Neural cell (in vitro differentiated cells): Measurements from ENCODE around the gene SELENON. TPM values are rescaled to one million over a fixed set of nuclear protein-coding genes. Genes with fewer than 3 reads are reported as not detected.

ENCODE experiments used
- H2AFZ ChIP-seq: fragments of 200-600, 300-800 bp; sonication (generic), shearing (Covaris generic); 2 replicates; pipeline ENCODE4 v1.6.0; 2014; ENCODE audit warnings: low read depth, mild to moderate bottlenecking, antibody characterized with exemption, low read length, moderate library complexity
- H3F3A ChIP-seq: fragments of 200-600 bp; shearing (Covaris generic); 2 replicates; pipeline ENCODE4 v1.6.1; 2016; ENCODE audit warnings: mild to moderate bottlenecking, moderate library complexity, mixed read lengths, antibody characterized with exemption, low read length; ENCODE audit not compliant: insufficient read depth, poor library complexity, severe bottlenecking
- H3K27ac ChIP-seq: fragments of 200-600, 300-800 bp; sonication (generic), shearing (Covaris generic); 2 replicates; pipeline ENCODE4 v1.5.1; 2014; ENCODE audit warnings: mild to moderate bottlenecking, low read length, moderate library complexity
- H3K27me3 ChIP-seq: fragments of 300-800, 200-600 bp; sonication (generic), shearing (Covaris generic); 2 replicates; pipeline ENCODE4 v1.6.0; 2014; ENCODE audit warnings: mild to moderate bottlenecking, low read depth, low read length, moderate library complexity; ENCODE audit not compliant: insufficient read depth
- H3K36me3 ChIP-seq: fragments of 300-800, 200-600 bp; sonication (generic), shearing (Covaris generic); 2 replicates; pipeline ENCODE4 v1.5.1; 2014; ENCODE audit warnings: mild to moderate bottlenecking, antibody characterized with exemption, low read length, moderate library complexity; ENCODE audit not compliant: insufficient read depth
- H3K4me2 ChIP-seq: fragments of 300-800, 200-600 bp; sonication (generic), shearing (Covaris generic); 2 replicates; pipeline ENCODE4 v1.6.0; 2014; ENCODE audit warnings: mild to moderate bottlenecking, low read length
- H3K4me3 ChIP-seq: fragments of 300-800, 200-600 bp; sonication (generic), shearing (Covaris generic); 2 replicates; pipeline ENCODE4 v1.5.1; 2014; ENCODE audit warnings: mild to moderate bottlenecking, low read length, moderate library complexity
- H3K79me2 ChIP-seq: fragments of 200-600 bp; shearing (Covaris generic); replicated peaks from 2 replicates; pipeline ENCODE4 v1.6.0; 2014; ENCODE audit warnings: mild to moderate bottlenecking, low read length, moderate library complexity; ENCODE audit not compliant: insufficient read depth
- H3K9ac ChIP-seq: fragments of 300-800, 200-600 bp; sonication (generic), shearing (Covaris generic); 2 replicates; pipeline ENCODE4 v1.6.1; 2016; ENCODE audit warnings: mild to moderate bottlenecking, low read length, mixed read lengths
- H3K9me2 ChIP-seq: fragments of 200-600 bp; shearing (Covaris generic); 2 replicates; pipeline ENCODE4 v1.6.1; 2016; ENCODE audit warnings: mild to moderate bottlenecking, low read length, mixed read lengths; ENCODE audit not compliant: insufficient read depth
- H3K9me3 ChIP-seq: fragments of 200-600, 300-800 bp; sonication (generic), shearing (Covaris generic); 2 replicates; pipeline ENCODE4 v1.6.1; 2016; ENCODE audit warnings: mild to moderate bottlenecking, mixed run types, low read length, moderate library complexity, mixed read lengths
- H4K20me1 ChIP-seq: fragments of 200-600 bp; shearing (Covaris generic); 2 replicates; pipeline ENCODE4 v1.6.1; 2016; ENCODE audit warnings: mild to moderate bottlenecking, mixed run types; ENCODE audit not compliant: insufficient read depth
- EP300 ChIP-seq: fragments of 450-650 bp; conservative IDR thresholded peaks from 2 replicates; pipeline ENCODE4 v1.6.1; 2014; ENCODE audit warnings: antibody characterized with exemption, mild to moderate bottlenecking, moderate library complexity; ENCODE audit not compliant: poor library complexity, severe bottlenecking
- EZH2 ChIP-seq: fragments of 200-600, 300-800 bp; shearing (Covaris generic), sonication (generic); IDR thresholded peaks from 2 replicates; pipeline ENCODE4 v1.6.1; 2014; ENCODE audit warnings: antibody characterized with exemption, low read length, borderline replicate concordance, mild to moderate bottlenecking; ENCODE audit not compliant: insufficient read depth, poor library complexity, severe bottlenecking
- MXI1 ChIP-seq: fragments of 450-650 bp; conservative IDR thresholded peaks from 2 replicates; pipeline ENCODE4 v1.6.1; 2014; ENCODE audit warnings: antibody characterized with exemption, mild to moderate bottlenecking; ENCODE audit not compliant: poor library complexity, severe bottlenecking
- POLR2AphosphoS5 ChIP-seq: IDR thresholded peaks from 2 replicates; pipeline ENCODE4 v1.6.1; 2012
- RAD21 ChIP-seq: fragments of 450-650 bp; conservative IDR thresholded peaks from 2 replicates; pipeline ENCODE4 v1.6.1; 2014; ENCODE audit warnings: antibody characterized with exemption, mild to moderate bottlenecking, moderate library complexity
- REST ChIP-seq: IDR thresholded peaks from 2 replicates; pipeline ENCODE4 v1.6.1; 2012; ENCODE audit warnings: borderline replicate concordance
- SMC3 ChIP-seq: fragments of 450-650 bp; conservative IDR thresholded peaks from 2 replicates; pipeline ENCODE4 v1.6.1; 2014; ENCODE audit warnings: antibody characterized with exemption, mild to moderate bottlenecking, moderate library complexity; ENCODE audit not compliant: poor library complexity
- TAF1 ChIP-seq: IDR thresholded peaks from 2 replicates; pipeline ENCODE4 v1.6.1; 2012; ENCODE audit warnings: low read depth
- polyA plus RNA-seq: library from polyadenylated mRNA; depleted of rRNA; stranded (reverse); fragments of >200 nt; gene quantifications from 2 replicates; pipeline ENCODE4 v1.2.3, GENCODE V29; 2014
- TF ChIP-seq, protein P1 (sequence below): fragments of 450-650 bp; IDR thresholded peaks from 2 replicates; pipeline ENCODE4 v1.5.1; 2014; ENCODE audit warnings: antibody characterized with exemption, mild to moderate bottlenecking, moderate library complexity; ENCODE audit not compliant: poor library complexity, severe bottlenecking

The SELENON gene
- polyA plus RNA-seq, 1 donor from 2014 or later, result 6.5 TPM

DNA sequence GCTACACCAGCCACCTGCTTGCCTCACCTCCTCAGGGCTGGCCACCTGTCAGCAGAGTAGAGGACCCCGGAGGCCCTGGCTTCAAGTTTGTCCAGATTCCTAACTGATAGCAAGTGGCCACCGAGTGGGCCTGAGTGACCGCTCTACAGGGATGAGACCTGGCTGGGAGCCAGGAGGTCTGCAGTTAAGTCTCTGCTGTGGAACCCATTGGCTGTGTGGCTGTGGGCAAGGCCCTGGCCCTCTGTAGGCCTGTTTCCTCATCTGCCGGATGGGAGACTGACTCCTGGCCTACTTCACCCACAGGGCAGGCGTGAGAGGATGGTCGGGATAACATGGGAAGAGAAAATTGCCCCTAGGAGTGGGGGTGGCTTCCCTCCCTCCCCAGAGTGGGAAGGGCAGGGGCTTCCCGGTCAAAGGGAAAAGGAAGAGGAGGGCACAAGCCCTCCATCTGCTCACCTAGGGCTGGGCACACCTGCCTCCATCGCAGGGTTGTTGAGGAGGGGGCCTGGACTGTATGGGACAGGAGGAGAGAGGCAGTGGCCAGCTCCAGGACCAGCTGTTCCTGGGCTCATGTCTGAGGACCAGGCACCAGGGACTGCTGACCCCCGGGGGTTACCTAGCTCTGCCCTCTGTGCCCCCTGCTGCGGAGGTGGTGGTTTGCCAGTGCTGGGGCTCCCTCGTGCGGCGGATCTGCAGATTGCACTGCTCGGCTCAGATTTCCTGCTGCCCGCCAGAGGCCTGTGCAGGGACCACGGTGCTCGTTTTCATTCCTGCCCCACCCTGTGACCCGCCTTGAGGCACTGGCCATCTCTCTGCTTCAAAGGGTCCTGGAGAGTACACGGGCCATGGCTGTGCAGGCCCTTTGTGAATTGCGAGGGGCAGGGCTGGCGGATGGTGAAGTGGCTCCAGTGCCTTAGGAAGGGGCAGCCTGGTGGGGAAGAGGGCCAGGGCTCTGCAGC is 10.6 kb downstream of the SELENON start:
- Histone ChIP-seq H3K4me3 (no peak overlapping the region), H2AFZ (no peak overlapping the region), H3K9me3 (no peaks in the 10 kb centered on the region), H3K9me2 (no peaks in the 10 kb centered on the region), H3K27me3 (no peaks in the 10 kb centered on the region), H4K20me1 (no peaks in the 10 kb centered on the region), H3K36me3 (no peaks in the 10 kb centered on the region), H3K79me2 (no peaks in the 10 kb centered on the region), H3K9ac (peak overlapping the region; percentile 24), H3K4me2 (no peak overlapping the region), H3F3A (no peaks in the 10 kb centered on the region), H3K27ac (no peak overlapping the region)
- peak; percentile 30 for TF ChIP-seq MXI1
- no peak for TF ChIP-seq EZH2
- TF ChIP-seq TAF1, result no peak
- TF ChIP-seq, protein P1, sequence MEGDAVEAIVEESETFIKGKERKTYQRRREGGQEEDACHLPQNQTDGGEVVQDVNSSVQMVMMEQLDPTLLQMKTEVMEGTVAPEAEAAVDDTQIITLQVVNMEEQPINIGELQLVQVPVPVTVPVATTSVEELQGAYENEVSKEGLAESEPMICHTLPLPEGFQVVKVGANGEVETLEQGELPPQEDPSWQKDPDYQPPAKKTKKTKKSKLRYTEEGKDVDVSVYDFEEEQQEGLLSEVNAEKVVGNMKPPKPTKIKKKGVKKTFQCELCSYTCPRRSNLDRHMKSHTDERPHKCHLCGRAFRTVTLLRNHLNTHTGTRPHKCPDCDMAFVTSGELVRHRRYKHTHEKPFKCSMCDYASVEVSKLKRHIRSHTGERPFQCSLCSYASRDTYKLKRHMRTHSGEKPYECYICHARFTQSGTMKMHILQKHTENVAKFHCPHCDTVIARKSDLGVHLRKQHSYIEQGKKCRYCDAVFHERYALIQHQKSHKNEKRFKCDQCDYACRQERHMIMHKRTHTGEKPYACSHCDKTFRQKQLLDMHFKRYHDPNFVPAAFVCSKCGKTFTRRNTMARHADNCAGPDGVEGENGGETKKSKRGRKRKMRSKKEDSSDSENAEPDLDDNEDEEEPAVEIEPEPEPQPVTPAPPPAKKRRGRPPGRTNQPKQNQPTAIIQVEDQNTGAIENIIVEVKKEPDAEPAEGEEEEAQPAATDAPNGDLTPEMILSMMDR, result peak; percentile 100
- TF ChIP-seq SMC3, result peak; percentile 99
- TF ChIP-seq EP300, result no peak
- TF ChIP-seq POLR2AphosphoS5, result peak; percentile 5
- no peak for TF ChIP-seq REST
- peak; percentile 100 for TF ChIP-seq RAD21

DNA sequence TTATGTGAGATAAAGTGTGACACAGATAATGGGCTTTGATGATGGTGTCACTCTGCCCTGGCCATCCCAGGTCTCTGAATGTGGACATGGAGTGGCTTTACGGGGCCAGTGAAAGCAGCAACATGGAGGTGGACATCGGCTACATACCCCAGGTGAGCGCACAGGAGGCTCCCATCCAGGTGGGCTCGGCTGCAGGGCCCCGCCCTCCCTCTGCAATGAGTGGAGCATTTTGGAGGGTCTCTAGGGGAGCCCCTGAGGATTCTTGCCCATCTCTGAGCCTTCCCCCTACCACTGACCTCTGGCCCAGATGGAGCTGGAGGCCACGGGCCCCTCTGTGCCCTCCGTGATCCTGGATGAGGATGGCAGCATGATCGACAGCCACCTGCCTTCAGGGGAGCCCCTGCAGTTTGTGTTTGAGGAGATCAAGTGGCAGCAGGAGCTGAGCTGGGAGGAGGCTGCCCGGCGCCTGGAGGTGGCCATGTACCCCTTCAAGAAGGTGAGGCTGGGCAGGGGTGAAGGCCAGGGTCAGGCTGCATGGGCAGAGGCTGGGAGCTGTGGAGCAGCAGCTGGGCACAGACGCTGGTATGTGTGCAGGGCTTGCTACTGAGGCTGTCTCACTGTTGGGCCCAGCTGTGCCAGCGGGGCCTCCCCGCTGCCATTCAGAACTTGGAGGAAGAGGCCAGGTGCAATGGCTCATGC is 11.5 kb downstream of the SELENON start:
- Histone ChIP-seq H3K4me3 (no peak overlapping the region), H3K36me3 (no peaks in the 10 kb centered on the region), H3K4me2 (no peak overlapping the region), H3K27ac (no peak overlapping the region), H3F3A (no peaks in the 10 kb centered on the region), H4K20me1 (no peaks in the 10 kb centered on the region), H3K79me2 (no peaks in the 10 kb centered on the region), H3K9me2 (no peaks in the 10 kb centered on the region), H3K9ac (peak overlapping the region; percentile 24), H3K9me3 (no peaks in the 10 kb centered on the region), H3K27me3 (no peaks in the 10 kb centered on the region), H2AFZ (no peak overlapping the region)
- TF ChIP-seq EZH2 (no peak), EP300 (no peak), SMC3 (no peak), POLR2AphosphoS5 (no peak), REST (no peak), RAD21 (no peak), MXI1 (no peak), TAF1 (no peak)
- TF ChIP-seq, protein P1, result no peak
